ENCODE measurements around the gene EMD.
"Not testable (repeated sequence)": the region's sequence is repeated elsewhere in the genome, so short reads cannot be mapped to it uniquely, and the experiment has no call there.

The EMD gene

DNA sequence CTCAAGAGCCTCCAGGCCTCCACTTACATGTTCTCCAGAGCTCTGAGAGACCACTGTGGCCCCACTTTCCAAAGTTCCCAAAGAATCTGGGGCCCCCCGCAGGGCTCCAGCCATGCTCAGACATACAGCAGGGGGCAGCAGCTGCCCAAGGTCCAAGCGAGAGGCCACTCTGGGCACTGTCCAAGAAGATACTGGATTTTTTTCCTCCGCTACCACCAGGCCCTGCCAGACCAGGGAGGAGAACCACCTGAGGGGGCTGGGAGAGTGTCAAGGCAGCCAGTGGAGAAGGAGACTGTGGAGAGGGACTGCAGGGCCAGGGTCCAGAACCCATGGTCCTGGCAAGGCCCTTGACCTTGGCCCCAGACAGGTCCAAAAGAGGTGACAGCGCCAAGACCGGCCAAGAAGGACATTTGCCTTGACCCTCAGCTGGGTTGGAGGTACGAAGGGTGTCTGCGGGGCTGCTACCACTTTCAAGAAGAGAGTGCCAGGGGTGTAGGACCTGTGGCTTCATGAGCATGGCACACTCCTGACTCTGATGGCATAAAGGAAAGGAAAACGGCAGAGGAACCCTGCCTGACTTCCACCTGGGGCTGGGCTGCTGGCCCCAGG is 5.3 kb downstream of the EMD start:
- Mint-ChIP-seq H3K36me3 (peaks cover 6% of the 10 kb centered on the region), H3K4me3 (no peak overlapping the region), H3K9me3 (no peaks in the 10 kb centered on the region), H3K4me1 (peaks cover 12% of the 10 kb centered on the region), H3K27ac (no peak overlapping the region), H3K27me3 (no peaks in the 10 kb centered on the region)
- CTCF ChIA-PET, result interaction anchor here (3.1 kb wide), 1 partner anchor 11 kb away, joined by 17 read pairs; no protein-coding TSS in a partner anchor
- DNase-seq, result no peak

DNA sequence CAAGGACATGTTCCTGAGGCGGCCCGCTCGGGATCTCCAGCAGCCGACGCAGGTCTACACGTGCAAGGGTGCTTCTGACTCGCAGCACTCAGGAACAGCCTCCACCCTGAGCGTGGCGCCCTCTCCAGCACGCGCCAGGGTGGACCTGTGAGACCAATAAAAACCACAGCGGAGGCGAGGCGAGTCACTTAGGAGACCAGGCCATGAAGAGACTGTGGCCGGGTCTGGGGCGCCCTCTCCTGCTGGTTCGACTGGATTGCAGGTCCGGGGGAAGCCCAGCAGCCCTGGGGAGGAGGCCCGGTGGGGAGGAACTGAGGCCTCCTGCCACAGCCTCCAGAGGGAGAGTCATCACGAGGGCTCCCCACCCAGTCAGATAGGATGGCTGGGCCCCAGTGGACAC is 9.0 kb downstream of the EMD start:
- DNase-seq, H3K27ac Mint-ChIP-seq, H3K27me3 Mint-ChIP-seq, H3K36me3 Mint-ChIP-seq, H3K4me1 Mint-ChIP-seq, H3K9me3 Mint-ChIP-seq, H3K4me3 Mint-ChIP-seq, CTCF ChIA-PET: not testable (repeated sequence)

DNA sequence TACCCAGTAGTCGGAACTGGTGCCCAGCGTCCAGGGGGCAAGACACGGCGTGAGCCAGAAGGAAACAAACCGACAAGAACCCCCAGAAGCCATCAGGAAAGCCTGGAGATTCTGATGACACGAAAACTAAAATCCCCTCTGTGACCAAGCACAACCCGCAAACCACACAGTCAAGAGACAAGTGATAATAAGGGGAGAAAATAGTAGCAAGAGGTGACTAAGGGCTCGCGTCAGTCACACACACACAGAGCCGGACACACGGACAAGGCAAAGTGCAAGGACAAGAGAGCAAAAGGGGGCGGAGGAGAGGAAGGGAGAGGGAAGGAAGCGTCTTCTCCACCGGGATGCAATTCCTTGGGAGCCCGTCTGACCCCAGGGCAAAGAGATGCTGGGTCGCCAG is 9.6 kb downstream of the EMD start:
- H3K27me3 Mint-ChIP-seq, H3K9me3 Mint-ChIP-seq, DNase-seq, CTCF ChIA-PET, H3K4me1 Mint-ChIP-seq, H3K36me3 Mint-ChIP-seq, H3K4me3 Mint-ChIP-seq, H3K27ac Mint-ChIP-seq: not testable (repeated sequence)

DNA sequence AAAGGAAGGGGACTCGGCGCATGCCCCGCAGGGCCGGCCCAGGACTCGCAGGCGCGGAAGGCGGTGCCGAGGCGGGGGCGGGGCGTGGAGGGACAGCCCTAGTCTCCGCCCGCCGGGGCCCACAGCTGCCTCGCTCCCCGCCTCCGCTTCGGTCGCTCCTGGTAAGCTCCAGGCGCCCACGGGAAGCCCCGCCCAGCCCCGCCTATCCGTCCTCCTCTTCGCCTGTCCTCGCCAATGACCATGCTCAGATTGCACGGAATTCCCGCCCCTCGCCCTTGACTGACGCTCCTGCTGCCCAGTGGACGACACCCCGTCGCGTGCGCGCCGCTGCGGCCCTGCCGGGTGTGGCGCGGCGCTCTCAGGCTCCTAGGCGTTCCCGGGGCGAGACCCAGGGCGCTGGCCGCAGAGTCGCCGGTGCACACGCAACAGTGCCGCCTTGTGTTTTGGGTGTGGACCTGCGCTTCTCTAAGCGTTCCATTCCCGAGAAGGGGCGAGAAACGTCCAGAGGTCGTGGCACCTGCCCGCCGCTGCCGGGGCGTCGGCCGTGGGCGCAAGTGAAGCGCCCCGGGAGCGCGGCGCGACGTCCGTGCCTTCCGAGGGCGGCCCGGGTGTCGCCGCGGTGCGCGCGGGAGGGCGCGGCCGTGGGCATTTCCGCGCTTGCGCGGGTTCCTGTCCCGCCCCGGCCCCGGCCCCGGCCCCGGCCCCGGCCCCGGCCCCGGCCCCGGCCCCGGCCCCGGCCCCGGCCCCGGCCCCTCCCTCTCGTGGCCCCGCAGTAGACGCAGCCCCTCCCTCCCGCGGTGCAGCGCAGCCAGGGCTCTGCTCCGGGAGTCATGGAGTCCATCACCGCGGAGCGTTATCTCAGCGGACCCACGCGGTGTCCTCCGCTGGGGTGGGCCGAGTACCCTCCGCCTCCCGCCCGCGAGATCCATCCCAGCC is 11.0 kb downstream of the EMD start:
- H3K27ac Mint-ChIP-seq, H3K9me3 Mint-ChIP-seq, H3K4me3 Mint-ChIP-seq, H3K27me3 Mint-ChIP-seq, H3K36me3 Mint-ChIP-seq, H3K4me1 Mint-ChIP-seq, CTCF ChIA-PET, DNase-seq: not testable (repeated sequence)

DNA sequence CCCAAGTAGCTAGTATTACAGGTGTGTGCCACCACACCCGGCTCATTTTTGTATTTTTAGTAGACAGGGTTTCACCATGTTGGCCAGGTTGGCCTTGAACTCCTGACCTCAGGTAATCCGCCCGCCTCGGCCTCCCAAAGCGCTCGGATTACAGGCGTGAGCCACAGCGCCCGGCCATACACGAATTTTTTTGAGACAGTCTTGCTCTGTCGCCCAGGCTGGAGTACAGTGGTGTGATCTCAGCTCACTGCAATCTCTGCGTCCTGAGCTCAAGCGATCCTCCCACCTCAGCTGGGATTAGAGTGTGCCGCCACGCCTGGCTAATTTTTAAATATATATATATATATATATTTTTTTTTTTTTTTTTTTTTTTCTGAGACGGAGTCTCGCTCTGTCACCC is 17.3 kb downstream of the EMD start:
- H3K27me3 Mint-ChIP-seq, CTCF ChIA-PET, DNase-seq, H3K9me3 Mint-ChIP-seq: not testable (repeated sequence)
- Mint-ChIP-seq H3K4me1 (peaks cover 24% of the 10 kb centered on the region), H3K36me3 (peaks cover 29% of the 10 kb centered on the region), H3K27ac (peak overlapping the region; percentile 67), H3K4me3 (peak overlapping the region; percentile 99)

- peaks cover 30% of the 10 kb centered on the region for H3K36me3 Mint-ChIP-seq
- H3K9me3 Mint-ChIP-seq, result no peaks in the 10 kb centered on the region
- H3K27ac Mint-ChIP-seq, result peak overlapping the region; percentile 100
- CTCF ChIA-PET, result interaction anchor here (1.5 kb wide), 1 partner anchor 384 kb away, joined by 3 read pairs; no protein-coding TSS in a partner anchor
- DNase-seq, result peak; percentile 72
- peaks cover 24% of the 10 kb centered on the region for H3K4me1 Mint-ChIP-seq
- H3K4me3 Mint-ChIP-seq, result peak overlapping the region; percentile 99
- peaks cover 4% of the 10 kb centered on the region for H3K27me3 Mint-ChIP-seq
Observed at GRCh38 chrX:154396973-154397887, 18.1 kb downstream of the EMD start.

GRCh38 chrX:154397888-154398667 is 19.0 kb downstream of the EMD start, which contains the start of gene RPL10:
TSS of gene RPL10 (plus strand) at chrX:154398377. CDS start at chrX:154398520, 143 bp downstream.
- peaks cover 30% of the 10 kb centered on the region for H3K36me3 Mint-ChIP-seq
- H3K27ac Mint-ChIP-seq, result peak within 1 kb of the TSS; percentile 100
- peaks cover 24% of the 10 kb centered on the region for H3K4me1 Mint-ChIP-seq
- H3K4me3 Mint-ChIP-seq, result peak within 1 kb of the TSS; percentile 99
- CTCF ChIA-PET, result interaction anchor here (1.2 to 2.4 kb wide), 4 partner anchors 11 to 385 kb away, joined by 3 to 14 read pairs (median 3); partner anchors contain the start of gene DNASE1L1
- peaks cover 4% of the 10 kb centered on the region for H3K27me3 Mint-ChIP-seq
- no peaks in the 10 kb centered on the region for H3K9me3 Mint-ChIP-seq
- DNase-seq, result peak; percentile 93

DNA sequence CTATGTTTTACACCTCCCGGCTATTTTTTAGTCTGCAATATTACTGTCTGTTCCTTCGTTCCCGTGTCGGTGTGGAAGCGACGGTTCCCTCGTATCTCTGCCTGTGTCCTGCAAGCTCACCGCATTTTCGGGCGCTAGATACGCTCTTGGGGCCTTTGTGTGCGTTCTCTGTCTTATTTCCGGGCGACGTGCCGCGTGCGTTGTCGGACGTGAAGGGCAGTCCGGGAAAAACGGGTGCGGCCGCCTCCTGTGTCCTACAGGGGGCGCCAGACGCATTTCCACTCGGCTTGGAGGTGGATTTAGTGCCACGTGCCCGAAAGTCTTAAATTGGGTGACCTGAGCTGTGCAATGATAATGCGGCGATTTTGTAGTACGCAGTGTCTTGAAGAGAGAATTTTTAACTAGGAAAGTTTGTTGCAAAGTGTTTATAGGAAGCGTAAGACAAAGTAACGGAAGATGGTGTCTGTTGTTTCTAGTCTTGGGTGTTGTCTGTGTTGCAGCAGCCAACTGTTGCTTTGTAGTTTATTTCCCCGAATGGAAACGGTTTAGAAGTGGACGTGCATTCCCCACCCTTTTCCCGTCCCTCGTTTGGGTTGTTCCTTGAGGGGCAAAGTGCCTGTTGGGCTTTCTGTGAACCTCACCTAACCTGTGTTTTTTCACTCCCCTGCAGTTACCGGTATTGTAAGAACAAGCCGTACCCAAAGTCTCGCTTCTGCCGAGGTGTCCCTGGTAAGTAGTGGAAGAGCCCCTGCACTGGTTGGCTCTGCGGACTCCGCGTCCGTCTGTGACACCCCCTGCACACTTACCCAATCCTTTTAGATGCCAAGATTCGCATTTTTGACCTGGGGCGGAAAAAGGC is 19.8 kb downstream of the EMD start:
- peaks cover 24% of the 10 kb centered on the region for H3K4me1 Mint-ChIP-seq
- peak overlapping the region; percentile 99 for H3K4me3 Mint-ChIP-seq
- H3K27ac Mint-ChIP-seq, result peak overlapping the region; percentile 100

DNA sequence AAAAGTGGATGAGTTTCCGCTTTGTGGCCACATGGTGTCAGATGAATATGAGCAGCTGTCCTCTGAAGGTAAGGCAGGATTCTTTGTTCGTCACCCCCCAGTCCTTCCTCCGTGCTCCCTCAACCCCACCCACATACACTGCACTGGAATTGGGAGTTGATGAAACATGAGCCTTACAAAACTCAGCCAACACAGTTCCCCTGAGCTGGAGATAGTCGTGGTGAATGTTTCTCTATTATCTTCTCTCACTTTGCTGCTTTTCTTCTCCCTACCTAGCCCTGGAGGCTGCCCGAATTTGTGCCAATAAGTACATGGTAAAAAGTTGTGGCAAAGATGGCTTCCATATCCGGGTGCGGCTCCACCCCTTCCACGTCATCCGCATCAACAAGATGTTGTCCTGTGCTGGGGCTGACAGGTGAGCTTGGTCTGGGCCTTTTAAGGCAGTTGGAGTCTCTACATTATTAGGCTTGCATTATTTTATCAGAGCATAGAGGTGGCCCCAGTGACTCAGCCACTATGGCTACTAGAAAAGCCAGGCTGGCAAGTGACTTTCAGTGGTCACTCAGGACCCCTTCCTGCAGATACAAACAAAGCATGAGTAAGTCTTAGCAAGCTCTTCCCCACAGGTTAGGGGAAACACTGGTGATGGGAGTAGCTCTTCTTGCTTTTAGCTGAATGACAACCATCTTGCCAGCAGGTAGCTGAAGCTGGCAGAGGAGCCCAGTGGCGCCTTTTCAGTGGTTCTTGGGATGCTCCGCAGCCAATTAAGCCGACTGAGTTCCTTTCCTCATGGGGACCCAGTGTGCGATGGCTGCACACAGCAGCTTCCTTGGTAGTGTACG is 20.7 kb downstream of the EMD start:
- H3K4me1 Mint-ChIP-seq, result peaks cover 24% of the 10 kb centered on the region
- peak overlapping the region; percentile 100 for H3K27ac Mint-ChIP-seq
- peak; percentile 58 for DNase-seq
- CTCF ChIA-PET, result interaction anchor here (0.6 to 2.4 kb wide), 4 partner anchors 10 to 128 kb away, joined by 3 to 14 read pairs (median 6); partner anchors contain the start of genes DNASE1L1 and TAFAZZIN
- H3K4me3 Mint-ChIP-seq, result peak overlapping the region; percentile 99
- H3K36me3 Mint-ChIP-seq, result peaks cover 30% of the 10 kb centered on the region
- no peaks in the 10 kb centered on the region for H3K9me3 Mint-ChIP-seq
- H3K27me3 Mint-ChIP-seq, result peaks cover 4% of the 10 kb centered on the region

More for the DNA sequence above, 19.8 kb downstream of the EMD start:
- Mint-ChIP-seq H3K9me3 (no peaks in the 10 kb centered on the region), H3K27me3 (peaks cover 4% of the 10 kb centered on the region), H3K36me3 (peaks cover 30% of the 10 kb centered on the region)
- DNase-seq, result peak; percentile 89
- CTCF ChIA-PET, result interaction anchor here (1.1 to 2.4 kb wide), 6 partner anchors 10 to 386 kb away, joined by 3 to 14 read pairs (median 4); partner anchors contain the start of genes DNASE1L1 and TAFAZZIN

GRCh38 chrX:154400369-154400817 is 21.3 kb downstream of the EMD start:
- H3K9me3 Mint-ChIP-seq, DNase-seq, H3K27me3 Mint-ChIP-seq: not testable (repeated sequence)
- H3K4me1 Mint-ChIP-seq, result peaks cover 24% of the 10 kb centered on the region
- peak overlapping the region; percentile 100 for H3K27ac Mint-ChIP-seq
- peak overlapping the region; percentile 99 for H3K4me3 Mint-ChIP-seq
- peaks cover 30% of the 10 kb centered on the region for H3K36me3 Mint-ChIP-seq
- CTCF ChIA-PET, result interaction anchor here (0.6 to 2.4 kb wide), 3 partner anchors 9 to 87 kb away, joined by 3 to 14 read pairs (median 8); partner anchors contain the start of genes DNASE1L1 and TAFAZZIN

GRCh38 chrX:154401045-154401799 is 22.1 kb downstream of the EMD start:
- Mint-ChIP-seq H3K4me1 (peaks cover 24% of the 10 kb centered on the region), H3K27ac (peak overlapping the region; percentile 100), H3K36me3 (peaks cover 30% of the 10 kb centered on the region), H3K9me3 (no peaks in the 10 kb centered on the region), H3K4me3 (peak overlapping the region; percentile 33), H3K27me3 (peaks cover 4% of the 10 kb centered on the region)
- DNase-seq, result no peak
- CTCF ChIA-PET, result no interaction called here
